SHP77 treated with DMSO at 0.1 percent for 48 hours (cell line): ENCODE measurements around the gene TRIM49C.
"Not testable (repeated sequence)": the region's sequence is repeated elsewhere in the genome, so short reads cannot be mapped to it uniquely, and the experiment has no call there.

ENCODE experiments used
- DNase-seq: peaks from one replicate; lab custom pipeline; 2025; lab: John Stamatoyannopoulos, UW

Gene TRIM49C, protein sequence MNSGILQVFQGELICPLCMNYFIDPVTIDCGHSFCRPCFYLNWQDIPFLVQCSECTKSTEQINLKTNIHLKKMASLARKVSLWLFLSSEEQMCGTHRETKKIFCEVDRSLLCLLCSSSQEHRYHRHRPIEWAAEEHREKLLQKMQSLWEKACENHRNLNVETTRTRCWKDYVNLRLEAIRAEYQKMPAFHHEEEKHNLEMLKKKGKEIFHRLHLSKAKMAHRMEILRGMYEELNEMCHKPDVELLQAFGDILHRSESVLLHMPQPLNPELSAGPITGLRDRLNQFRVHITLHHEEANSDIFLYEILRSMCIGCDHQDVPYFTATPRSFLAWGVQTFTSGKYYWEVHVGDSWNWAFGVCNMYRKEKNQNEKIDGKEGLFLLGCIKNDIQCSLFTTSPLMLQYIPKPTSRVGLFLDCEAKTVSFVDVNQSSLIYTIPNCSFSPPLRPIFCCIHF

DNA sequence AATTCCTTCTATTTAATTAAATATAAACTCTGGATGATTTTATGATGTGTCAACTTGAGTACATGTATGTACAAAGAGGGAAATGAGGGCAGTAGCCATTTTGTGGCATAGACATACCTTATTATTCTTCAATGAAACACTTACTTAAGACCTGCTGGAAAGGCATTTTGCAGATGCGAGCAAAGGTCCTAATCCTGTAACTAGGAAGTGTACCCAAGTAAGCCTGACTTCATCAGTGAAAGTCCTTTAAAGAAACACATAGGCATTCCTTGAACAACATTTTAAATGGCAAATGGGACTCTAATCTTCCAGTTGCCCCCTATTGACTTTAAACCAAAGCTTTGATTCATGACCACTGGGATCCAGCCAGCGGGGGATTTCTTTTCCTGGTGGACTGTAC is at the start of gene TRIM49C:
Gene TRIM49C, plus strand, starts transcription at position 301 of the 400 bp plus-strand sequence. CDS start 4,106 bp downstream, outside the sequence.
- DNase-seq, result not testable (repeated sequence)

DNA sequence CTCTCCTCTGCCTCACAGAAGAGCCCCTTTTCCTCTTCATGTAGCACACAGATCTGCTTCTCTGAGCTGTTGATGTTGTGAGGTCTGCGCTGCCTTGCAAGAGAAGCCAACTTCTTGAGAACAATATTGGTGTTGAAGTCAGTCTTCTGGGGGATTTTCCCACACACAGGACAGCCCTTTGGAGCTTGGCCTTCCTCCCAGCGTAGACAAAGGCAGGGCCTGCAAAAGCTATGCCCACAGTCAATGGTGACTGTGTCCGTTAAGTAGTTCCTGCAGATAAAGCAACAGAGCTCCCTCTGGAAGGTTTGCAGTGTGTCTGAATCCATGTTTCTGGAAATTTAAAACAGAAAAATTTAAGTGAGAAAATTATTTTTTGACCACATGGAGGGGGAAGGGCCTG is 6.7 kb upstream of the TRIM49C start:
- DNase-seq, result not testable (repeated sequence)

DNA sequence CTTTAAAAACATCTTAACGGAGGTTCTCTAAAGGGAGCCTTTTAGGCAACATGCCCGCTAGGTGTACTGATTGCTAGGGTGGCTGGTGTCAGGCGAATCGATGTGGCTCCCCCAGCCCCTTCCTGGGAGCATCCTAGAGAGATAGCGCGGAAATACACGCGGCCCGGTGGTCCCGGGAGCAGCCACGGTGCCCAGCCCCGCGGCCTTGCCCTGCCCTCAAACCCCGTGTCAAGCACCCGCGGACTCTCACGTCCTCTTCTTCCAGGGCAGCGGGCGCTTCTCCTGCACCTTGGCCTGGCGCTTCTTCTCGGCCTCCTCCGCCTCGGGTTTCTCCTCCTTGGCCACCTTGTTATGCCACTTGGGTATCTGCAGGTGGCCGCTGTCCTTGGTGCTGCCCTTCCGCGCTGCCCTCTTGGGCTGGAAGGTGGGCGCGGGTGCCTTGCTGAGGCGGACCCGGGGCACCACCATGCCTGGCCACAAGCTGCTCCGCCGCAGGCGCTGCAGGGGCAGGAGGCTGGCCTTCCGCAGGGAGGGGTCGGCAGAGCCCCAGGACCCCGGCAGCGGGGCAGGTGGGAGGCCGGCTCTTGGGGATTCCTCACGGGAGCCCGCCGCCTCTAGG is 20.8 kb downstream of the TRIM49C start:
- not testable (repeated sequence) for DNase-seq

DNA sequence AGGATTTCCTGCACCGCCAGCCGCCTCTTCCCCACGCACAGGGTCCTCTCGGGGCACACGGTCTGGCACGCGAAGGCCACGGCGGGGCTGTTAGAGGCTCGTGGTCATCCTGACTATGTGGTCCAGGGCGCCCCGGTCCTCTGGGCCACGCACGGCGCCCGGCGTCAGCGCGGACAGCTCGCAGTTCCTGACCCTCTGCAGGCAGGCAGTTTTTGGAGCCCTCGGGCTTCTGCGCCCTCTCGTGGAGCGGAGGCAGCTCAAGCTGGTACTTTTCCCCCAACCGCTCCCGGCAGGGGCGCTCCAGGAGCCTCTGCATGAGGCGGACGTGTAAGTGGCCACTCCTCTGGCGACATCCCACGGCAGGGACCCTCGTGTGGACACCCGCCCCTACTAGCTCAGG is 21.4 kb downstream of the TRIM49C start:
- not testable (repeated sequence) for DNase-seq

DNA sequence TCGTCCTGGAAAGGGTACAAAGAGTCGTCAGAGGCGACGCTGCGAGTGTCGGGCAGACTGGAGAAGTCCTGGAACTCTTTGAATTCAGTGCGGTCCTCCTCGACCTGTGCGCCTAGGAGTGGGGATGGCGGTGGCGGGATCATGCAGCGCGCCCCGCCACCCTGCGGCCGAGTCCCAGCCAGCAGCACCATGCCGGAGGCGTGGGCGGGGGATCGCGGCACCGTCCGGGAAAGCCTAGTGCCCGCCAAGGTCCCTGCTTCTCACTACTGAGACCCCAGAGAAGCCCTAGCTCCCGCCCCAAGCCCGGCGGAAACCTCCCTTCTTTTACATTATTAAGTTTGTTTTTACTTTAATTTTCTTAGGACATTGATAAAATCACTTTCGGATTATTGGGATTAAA is 22.6 kb downstream of the TRIM49C start:
- DNase-seq, result not testable (repeated sequence)

DNA sequence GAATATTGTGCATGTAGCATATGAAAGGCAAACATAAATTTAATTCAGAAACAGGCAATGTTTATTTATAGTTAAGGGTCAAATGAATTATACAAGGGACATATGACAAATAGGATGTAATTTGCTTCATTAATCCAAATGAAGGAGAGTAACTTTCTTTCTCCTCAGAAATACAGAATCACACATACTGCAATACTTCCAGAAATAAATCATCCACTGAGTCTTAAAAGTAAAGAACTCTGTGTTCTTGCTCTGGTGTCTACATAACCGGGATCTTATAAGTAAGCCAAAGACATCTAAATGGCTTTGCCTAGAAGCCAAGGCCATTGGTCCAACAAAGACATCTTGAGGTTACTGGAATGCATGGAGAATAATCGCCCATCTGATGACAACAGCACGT is 54.7 kb downstream of the TRIM49C start, which contains the start of gene UBTFL1:
Gene UBTFL1, plus strand, starts transcription at position 301 of the 400 bp plus-strand sequence. Its CDS starts 0 bp downstream, at position 301.
- DNase-seq, result not testable (repeated sequence)

DNA sequence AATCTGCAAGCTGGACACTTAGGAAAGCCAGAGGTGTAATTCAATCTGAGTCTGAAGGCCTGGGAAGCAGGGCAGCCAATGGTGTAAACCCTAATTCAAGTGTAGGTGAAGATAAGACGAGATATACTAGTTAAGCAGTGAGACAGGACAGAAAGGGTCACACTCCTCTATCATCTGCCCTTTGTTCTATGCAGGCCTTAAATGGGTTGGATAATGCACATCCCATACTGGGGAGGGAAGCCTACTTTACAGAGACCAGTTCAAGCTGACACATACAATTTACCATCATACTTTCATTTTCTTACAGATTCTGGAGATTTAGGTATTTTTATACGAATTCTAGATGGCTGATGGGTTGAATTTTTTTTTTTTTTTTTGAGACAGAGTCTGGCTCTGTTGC is 57.8 kb downstream of the TRIM49C start:
- DNase-seq, result not testable (repeated sequence)
